HepG2 (cell line): ENCODE measurements around the gene NECAP2. TPM values are rescaled to one million over a fixed set of nuclear protein-coding genes. Genes with fewer than 3 reads are reported as not detected.

Source experiments
- ATAC-seq: fragments of 200-7000 bp; cut with Tn5 transposase; 3 replicates; pipeline ENCODE4 v1.9.1; 2020; ENCODE audit warnings: mild to moderate bottlenecking, moderate library complexity
- BruUV-seq: library from RNA; stranded (reverse); fragments of 400-500 nt; replicated peaks from 2 replicates; lab custom pipeline; 2021; lab: Mats Ljungman, UMichigan
- CTCF ChIA-PET: fragments of 300-600 bp; formaldehyde crosslinking; extraction: SDS; loops from one replicate; lab custom pipeline; 2021; ENCODE audit warnings: low total read pairs, inconsistent platforms, low intra/inter-chr PET ratio; lab: Yijun Ruan, JAX
- POLR2A ChIA-PET: fragments of 350-600 bp; sonication (Branson Sonifier 250); formaldehyde crosslinking; loops from one replicate; lab custom pipeline; 2020; ENCODE audit warnings: antibody characterized with exemption, inconsistent platforms; lab: Yijun Ruan, JAX
- DNase-seq: peaks from one replicate; pipeline ENCODE4 v3.0.0-alpha.2; 2015; ENCODE audit warnings: low spot score
- FAIRE-seq: peaks from 3 replicates; lab custom pipeline; 2011; peaks lifted over from hg19 to GRCh38; lab: Jason Lieb, UNC
- H2AFZ ChIP-seq: one replicate; pipeline ENCODE4 v1.6.1; 2011; ENCODE audit warnings: low read length, inconsistent platforms
- H3K27ac ChIP-seq: fragments of 300-600 bp; 3 replicates; pipeline ENCODE4 v1.8.0; 2011; ENCODE audit warnings: mixed run types, mild to moderate bottlenecking, mixed read lengths, low read length, inconsistent platforms; ENCODE audit not compliant: insufficient read depth; ENCODE audit errors: extremely low read length
- H3K27me3 ChIP-seq, 2 experiments: fragments of 200-600 bp in 1 of 2; 2 replicates in 1 of 2; 3 replicates in 1 of 2; pipeline versions ENCODE4 v1.6.0 to v1.8.0; 2011; ENCODE audit warnings: low read length in 2 of 2, mild to moderate bottlenecking in 2 of 2, moderate library complexity in 2 of 2, inconsistent platforms in 1 of 2; ENCODE audit not compliant: insufficient read depth in 2 of 2, control insufficient read depth in 1 of 2
- H3K36me3 ChIP-seq, 2 experiments: fragments of 200-600 bp in 1 of 2; replicated peaks in 1 of 2; 2 replicates in 1 of 2; 3 replicates in 1 of 2; pipeline versions ENCODE4 v1.5.1 to v1.8.0; 2011; ENCODE audit warnings: low read length in 2 of 2, inconsistent platforms in 1 of 2; ENCODE audit not compliant: insufficient read depth in 2 of 2, control insufficient read depth in 1 of 2
- H3K4me1 ChIP-seq: 2 replicates; pipeline ENCODE4 v1.5.1; 2012; ENCODE audit warnings: low read length, inconsistent platforms; ENCODE audit not compliant: insufficient read depth
- H3K4me2 ChIP-seq: 2 replicates; pipeline ENCODE4 v1.6.0; 2011; ENCODE audit warnings: low read depth, low read length, inconsistent platforms
- H3K4me3 ChIP-seq, 3 experiments: fragments of 200-600 bp in 1 of 3; sonication (generic), shearing (Covaris generic) in 1 of 3; replicated peaks in 1 of 3; 2 replicates each; pipeline ENCODE4 v1.5.1; 2011 to 2016; ENCODE audit warnings: low read length in 3 of 3, inconsistent platforms in 2 of 3, low read depth in 2 of 3, mild to moderate bottlenecking in 2 of 3, control low read depth in 1 of 3, mixed read lengths in 1 of 3; ENCODE audit not compliant: insufficient read depth in 1 of 3
- H3K79me2 ChIP-seq: one replicate; pipeline ENCODE4 v1.6.1; 2011; ENCODE audit warnings: low read length, inconsistent platforms; ENCODE audit not compliant: insufficient read depth
- H3K9ac ChIP-seq: 2 replicates; pipeline ENCODE4 v1.6.0; 2011; ENCODE audit warnings: mild to moderate bottlenecking, low read depth, low read length, inconsistent platforms; ENCODE audit not compliant: insufficient read depth
- H3K9me3 ChIP-seq: 2 replicates; pipeline ENCODE4 v1.5.1; 2012; ENCODE audit warnings: mild to moderate bottlenecking, low read length
- H4K20me1 ChIP-seq: 2 replicates; pipeline ENCODE4 v1.6.0; 2011; ENCODE audit warnings: inconsistent platforms, mild to moderate bottlenecking, low read length, moderate library complexity; ENCODE audit not compliant: insufficient read depth
- DNMT1 ChIP-seq: sonication (generic); formaldehyde crosslinking; IDR thresholded peaks from 2 replicates; pipeline ENCODE4 v1.5.1; 2020; ENCODE audit warnings: mild to moderate bottlenecking, missing genetic modification reagents
- EP300 ChIP-seq, 3 experiments: sonication (generic) in 1 of 3; formaldehyde crosslinking in 1 of 3; IDR thresholded peaks; 2 replicates each; pipeline versions ENCODE4 v1.5.1 to v1.6.1; 2011 to 2020; ENCODE audit warnings: low read depth in 2 of 3, low read length in 2 of 3, borderline replicate concordance in 1 of 3, improper control_type of control experiment in 1 of 3, mild to moderate bottlenecking in 1 of 3, missing genetic modification reagents in 1 of 3, moderate library complexity in 1 of 3
- HDAC2 ChIP-seq: sonication (generic); formaldehyde crosslinking; IDR thresholded peaks from 2 replicates; pipeline ENCODE4 v1.4.0; 2020; ENCODE audit warnings: missing genetic modification reagents
- HHEX ChIP-seq: IDR thresholded peaks from 2 replicates; pipeline ENCODE4 v1.6.1; 2016; ENCODE audit warnings: control low read depth
- HNF4A ChIP-seq: sonication (generic); formaldehyde crosslinking; IDR thresholded peaks from 2 replicates; pipeline ENCODE4 v1.4.0; 2020; ENCODE audit warnings: missing genetic modification reagents
- NFYC ChIP-seq: IDR thresholded peaks from 2 replicates; pipeline ENCODE4 v1.6.1; 2016; ENCODE audit warnings: missing genetic modification reagents, missing compliant biosample characterization
- NR2F2 ChIP-seq: IDR thresholded peaks from 2 replicates; pipeline ENCODE4 v1.6.1; 2012; ENCODE audit warnings: low read depth, inconsistent platforms, borderline replicate concordance
- RAD51 ChIP-seq: fragments of 450-650 bp; IDR thresholded peaks from 2 replicates; pipeline ENCODE4 v1.6.1; 2016; ENCODE audit warnings: borderline replicate concordance
- SMAD9 ChIP-seq: sonication (generic); formaldehyde crosslinking; IDR thresholded peaks from 2 replicates; pipeline ENCODE4 v1.5.1; 2020; ENCODE audit warnings: mild to moderate bottlenecking, missing genetic modification reagents
- THYN1 ChIP-seq: sonication (generic); formaldehyde crosslinking; IDR thresholded peaks from 2 replicates; pipeline ENCODE4 v1.8.1; 2023; ENCODE audit warnings: low read depth, mild to moderate bottlenecking, moderate library complexity, missing genetic modification reagents, borderline replicate concordance
- ZBTB49 ChIP-seq: sonication (generic); formaldehyde crosslinking; IDR thresholded peaks from 2 replicates; pipeline ENCODE4 v1.4.0; 2020; ENCODE audit warnings: missing genetic modification reagents, borderline replicate concordance
- ZNF18 ChIP-seq: sonication (generic); formaldehyde crosslinking; IDR thresholded peaks from 2 replicates; pipeline ENCODE4 v1.8.0; 2022; ENCODE audit warnings: mild to moderate bottlenecking, missing genetic modification reagents; ENCODE audit not compliant: insufficient replicate concordance
- ZNF20 ChIP-seq: sonication (generic); formaldehyde crosslinking; IDR thresholded peaks from 2 replicates; pipeline ENCODE4 v1.4.0; 2020; ENCODE audit warnings: mild to moderate bottlenecking, moderate library complexity, missing genetic modification reagents
- ZNF552 ChIP-seq: sonication (generic); formaldehyde crosslinking; IDR thresholded peaks from 2 replicates; pipeline ENCODE4 v1.9.0; 2022; ENCODE audit warnings: missing genetic modification reagents, mild to moderate bottlenecking, borderline replicate concordance
- ZNF572 ChIP-seq: sonication (generic); formaldehyde crosslinking; IDR thresholded peaks from 2 replicates; pipeline ENCODE4 v1.5.1; 2020; ENCODE audit warnings: mild to moderate bottlenecking, missing genetic modification reagents
- ZNF660 ChIP-seq: sonication (generic); formaldehyde crosslinking; IDR thresholded peaks from 2 replicates; pipeline ENCODE4 v1.5.1; 2020; ENCODE audit warnings: mild to moderate bottlenecking, low read depth, missing genetic modification reagents, borderline replicate concordance
- ZNF75D ChIP-seq: sonication (generic); formaldehyde crosslinking; IDR thresholded peaks from 2 replicates; pipeline ENCODE4 v1.8.1; 2023; ENCODE audit warnings: missing genetic modification reagents, mild to moderate bottlenecking, borderline replicate concordance
- ZSCAN22 ChIP-seq: sonication (generic); formaldehyde crosslinking; IDR thresholded peaks from 2 replicates; pipeline ENCODE4 v1.4.0; 2020; ENCODE audit warnings: mild to moderate bottlenecking, missing genetic modification reagents
- WGBS: methylation state at CpG from one replicate; pipeline ENCODE4 v1.1.6; 2017; ENCODE audit warnings: low lambda C conversion rate; 5-methylcytosine and 5-hydroxymethylcytosine counted together
- in situ Hi-C: cut with HindIII; loops from 2 replicates; pipeline ENCODE4 v1.10.0; 2017; ENCODE audit warnings: low pct_unique_long_range_greater_than_20kb; ENCODE audit not compliant: extremely low pct_ligation_motif_present
- intact Hi-C: fragments of 100-400 bp; cut with micrococcal nuclease; formaldehyde crosslinking; loops from one replicate; pipeline ENCODE4 v1.10.0; 2022; ENCODE audit not compliant: unreplicated experiment
- polyA plus RNA-seq, 8 experiments: library from polyadenylated mRNA; depleted of rRNA in 3 of 8; stranded (reverse) in 7 of 8; unstranded in 1 of 8; fragments of >200 nt; fragmentation: Illumina TruSeq in 4 of 8; extraction: Trizol in 4 of 8; gene quantifications; 2 replicates each; pipeline versions ENCODE4 v1.2.1 to v1.2.3, GENCODE V29; 2011 to 2016; ENCODE audit warnings: low read depth in 4 of 8, missing spikeins in 1 of 8, mixed read lengths in 1 of 8; ENCODE audit not compliant: insufficient read depth in 1 of 8
- total RNA-seq, 5 experiments: library from RNA; depleted of rRNA; stranded (reverse); fragments of >200 nt; fragmentation: Illumina TruSeq; extraction: Trizol; gene quantifications; 2 replicates each; pipeline ENCODE4 v1.2.3, GENCODE V29; 2016; ENCODE audit warnings: low read depth in 1 of 5
- TF ChIP-seq, protein P1 (sequence below): sonication (generic); formaldehyde crosslinking; IDR thresholded peaks from 2 replicates; pipeline ENCODE4 v1.8.1; 2022; ENCODE audit warnings: mild to moderate bottlenecking, missing genetic modification reagents

NECAP2 gene
- total and polyA plus RNA-seq, 2 of the 13 experiments (the other 11 are each of a cell fraction or from before 2014, with no cell fraction given): 38.5 to 52.3 TPM

DNA sequence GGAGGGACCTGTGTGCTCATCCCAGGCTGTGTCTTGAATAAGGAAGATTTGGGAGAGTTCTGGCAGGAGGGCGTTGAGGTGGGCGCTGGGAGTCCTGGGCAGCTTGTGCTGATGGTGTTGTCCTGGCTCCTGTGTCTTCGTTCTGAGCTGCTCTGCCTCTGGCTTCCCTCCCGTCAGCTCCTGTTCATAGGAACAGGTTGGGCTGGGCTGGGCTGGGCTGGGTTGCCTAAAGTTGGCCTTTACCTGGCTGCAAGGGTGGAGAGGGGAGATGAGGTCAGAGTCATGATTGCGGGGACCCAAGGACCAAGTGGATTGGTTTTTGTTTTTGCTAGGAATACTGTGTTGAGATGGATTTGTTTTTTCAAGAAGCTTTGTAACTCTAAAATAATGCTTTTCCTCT, 9.1 kb downstream of the NECAP2 start (continued):
- no peak for TF ChIP-seq ZSCAN22 (CRISPR knock-in tag)
- TF ChIP-seq HNF4A (CRISPR knock-in tag): no peak
- TF ChIP-seq ZNF660: no peak
- no peak for TF ChIP-seq NFYC (CRISPR knock-in tag)
- no peak for TF ChIP-seq ZNF552 (CRISPR knock-in tag)
- no peak for TF ChIP-seq NR2F2
- no peak for TF ChIP-seq ZNF20 (CRISPR knock-in tag)

DNA sequence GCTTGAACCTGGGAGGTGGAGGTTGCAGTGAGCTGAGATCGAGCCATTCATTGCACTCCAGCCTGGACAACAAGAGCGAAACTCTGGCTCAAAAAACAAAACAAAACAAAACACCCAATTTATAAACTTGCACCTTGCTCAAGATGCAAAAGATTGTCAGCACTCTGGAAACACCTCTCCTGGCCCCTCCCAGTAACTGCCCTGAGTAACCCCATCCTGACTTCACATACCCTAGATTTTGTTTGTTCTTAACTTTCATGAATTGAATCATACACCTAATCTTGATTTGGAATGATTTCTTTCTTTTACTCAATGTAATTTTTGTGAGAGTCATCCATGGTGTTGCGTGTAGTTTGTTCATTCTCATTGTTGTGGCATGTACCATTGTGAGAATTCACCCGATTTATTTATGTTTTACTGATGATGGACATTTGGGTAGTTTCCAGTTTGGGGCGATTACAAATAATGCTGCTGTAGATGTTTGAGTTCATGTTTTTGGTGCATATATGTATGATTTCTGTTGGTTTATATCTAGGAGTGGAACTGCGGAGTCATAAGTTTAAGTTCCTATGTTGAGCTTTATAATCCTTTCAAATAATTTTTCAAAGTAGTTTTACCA, 10.4 kb downstream of the NECAP2 start:
- Histone ChIP-seq H3K79me2 (no peaks in the 10 kb centered on the region), H3K9ac (no peak overlapping the region), H2AFZ (no peak overlapping the region), H4K20me1 (no peaks in the 10 kb centered on the region), H3K9me3 (no peaks in the 10 kb centered on the region), H3K27ac (no peak overlapping the region), H3K4me3 (no peak overlapping the region), H3K36me3 (peaks cover 32 to 74% of the 10 kb centered on the region in 2 experiments; a peak in 4 of 5 replicates), H3K27me3 (no peaks in the 10 kb centered on the region), H3K4me2 (no peak overlapping the region), H3K4me1 (no peaks in the 10 kb centered on the region)
- 95% methylated on average over 6 of the region's 6 CpGs for WGBS
- in situ Hi-C loops (no loop called here), intact Hi-C loops (no loop called here)
- no TSS peak for BruUV-seq
- FAIRE-seq (no peak), DNase-seq (no peak), ATAC-seq (no peak)
- TF ChIP-seq HNF4A (CRISPR knock-in tag) (no peak), RAD51 (no peak), ZBTB49 (CRISPR knock-in tag) (no peak), HDAC2 (no peak), THYN1 (CRISPR knock-in tag) (no peak), EP300 (IDR thresholded peaks at IDR 0.05; ENCODE audit: low read depth in 2 of 2, low read length in 2 of 2) (no peak), EP300 (CRISPR knock-in tag; IDR thresholded peaks at IDR 0.05; ENCODE audit: borderline replicate concordance) (no peak), SMAD9 (no peak), ZNF75D (CRISPR knock-in tag) (no peak), ZNF18 (CRISPR knock-in tag) (no peak), DNMT1 (CRISPR knock-in tag) (no peak), HHEX (CRISPR knock-in tag) (no peak), ZNF572 (CRISPR knock-in tag) (no peak)
- TF ChIP-seq, protein P1, sequence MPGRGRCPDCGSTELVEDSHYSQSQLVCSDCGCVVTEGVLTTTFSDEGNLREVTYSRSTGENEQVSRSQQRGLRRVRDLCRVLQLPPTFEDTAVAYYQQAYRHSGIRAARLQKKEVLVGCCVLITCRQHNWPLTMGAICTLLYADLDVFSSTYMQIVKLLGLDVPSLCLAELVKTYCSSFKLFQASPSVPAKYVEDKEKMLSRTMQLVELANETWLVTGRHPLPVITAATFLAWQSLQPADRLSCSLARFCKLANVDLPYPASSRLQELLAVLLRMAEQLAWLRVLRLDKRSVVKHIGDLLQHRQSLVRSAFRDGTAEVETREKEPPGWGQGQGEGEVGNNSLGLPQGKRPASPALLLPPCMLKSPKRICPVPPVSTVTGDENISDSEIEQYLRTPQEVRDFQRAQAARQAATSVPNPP (CRISPR knock-in tag): no peak
- ChIA-PET POLR2A (no interaction called here), CTCF (no interaction called here)
